ENCODE results near the gene RPS6KA2. TPM values are rescaled to one million over a fixed set of nuclear protein-coding genes. Genes with fewer than 3 reads are reported as not detected.
A peak's percentile ranks its signal among the peaks of the same experiment; 100 is the strongest.

Gene RPS6KA2
- total RNA-seq, 4 donors from 2014 or later, result 22.7 to 55.9 (median 40.6) TPM

- intact Hi-C loops (cut with DNase I; ENCODE audit: low total_unique reads), result no loop called here
- WGBS, 2 donors, result 89 to 95% methylated on average over 13 of the region's 13 CpGs
- no peak overlapping the region for H3K4me3 ChIP-seq (ENCODE audit: low read depth, poor library complexity, severe bottlenecking)
- TF ChIP-seq POLR2A (IDR thresholded peaks at IDR 0.05), result no peak
- TF ChIP-seq, protein P1, sequence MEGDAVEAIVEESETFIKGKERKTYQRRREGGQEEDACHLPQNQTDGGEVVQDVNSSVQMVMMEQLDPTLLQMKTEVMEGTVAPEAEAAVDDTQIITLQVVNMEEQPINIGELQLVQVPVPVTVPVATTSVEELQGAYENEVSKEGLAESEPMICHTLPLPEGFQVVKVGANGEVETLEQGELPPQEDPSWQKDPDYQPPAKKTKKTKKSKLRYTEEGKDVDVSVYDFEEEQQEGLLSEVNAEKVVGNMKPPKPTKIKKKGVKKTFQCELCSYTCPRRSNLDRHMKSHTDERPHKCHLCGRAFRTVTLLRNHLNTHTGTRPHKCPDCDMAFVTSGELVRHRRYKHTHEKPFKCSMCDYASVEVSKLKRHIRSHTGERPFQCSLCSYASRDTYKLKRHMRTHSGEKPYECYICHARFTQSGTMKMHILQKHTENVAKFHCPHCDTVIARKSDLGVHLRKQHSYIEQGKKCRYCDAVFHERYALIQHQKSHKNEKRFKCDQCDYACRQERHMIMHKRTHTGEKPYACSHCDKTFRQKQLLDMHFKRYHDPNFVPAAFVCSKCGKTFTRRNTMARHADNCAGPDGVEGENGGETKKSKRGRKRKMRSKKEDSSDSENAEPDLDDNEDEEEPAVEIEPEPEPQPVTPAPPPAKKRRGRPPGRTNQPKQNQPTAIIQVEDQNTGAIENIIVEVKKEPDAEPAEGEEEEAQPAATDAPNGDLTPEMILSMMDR (IDR thresholded peaks at IDR 0.05), result no peak
- DNase-seq (ENCODE audit: low spot score in 2 of 2), result no peak
Observed at GRCh38 chr6:166659581-166659980, 32.5 kb upstream of the RPS6KA2 start.

GRCh38 chr6:166658792-166659150, 31.7 kb upstream of the RPS6KA2 start:
- no peak for TF ChIP-seq POLR2A (IDR thresholded peaks at IDR 0.05)
- TF ChIP-seq, protein P1 (IDR thresholded peaks at IDR 0.05), result no peak
- intact Hi-C loops (cut with DNase I; ENCODE audit: low total_unique reads), result no loop called here

GRCh38 chr6:166658115-166658791, 31.2 kb upstream of the RPS6KA2 start:
- intact Hi-C loops (cut with DNase I; ENCODE audit: low total_unique reads), result no loop called here
- no peak overlapping the region for H3K4me3 ChIP-seq (ENCODE audit: low read depth, poor library complexity, severe bottlenecking)
- 89 to 94% methylated on average over 17 to 19 of the region's 19 CpGs for WGBS, 2 donors
- TF ChIP-seq, protein P1 (IDR thresholded peaks at IDR 0.05), result no peak
- TF ChIP-seq POLR2A (IDR thresholded peaks at IDR 0.05), result no peak
- DNase-seq (ENCODE audit: low spot score in 2 of 2), result peak in 1 of 2 donors; percentile 56

More at GRCh38 chr6:166658792-166659150, 31.7 kb upstream of the RPS6KA2 start:
- 83 to 91% methylated on average over 9 of the region's 9 CpGs for WGBS, 2 donors
- no peak for DNase-seq (ENCODE audit: low spot score in 2 of 2)
- no peak overlapping the region for H3K4me3 ChIP-seq (ENCODE audit: low read depth, poor library complexity, severe bottlenecking)

DNA sequence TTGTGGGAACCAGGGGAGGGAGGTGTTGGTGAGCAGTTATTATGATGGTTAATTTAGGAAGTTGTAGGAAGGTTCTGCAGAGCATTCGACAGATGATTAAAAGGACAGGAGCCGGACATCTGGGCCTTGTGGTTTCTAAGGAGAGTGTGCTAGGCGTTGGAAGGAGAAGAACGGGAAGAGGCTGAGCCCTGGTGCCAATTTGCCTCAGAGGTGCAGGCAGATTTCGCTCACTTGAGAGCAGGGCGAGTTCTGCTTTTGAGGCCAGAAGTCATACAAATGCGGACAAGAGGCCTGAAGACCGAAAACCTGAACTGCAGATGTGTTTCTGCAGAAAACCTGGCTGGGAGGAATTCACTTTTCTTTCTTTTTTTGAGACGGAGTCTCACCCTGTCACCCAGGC, 30.5 kb upstream of the RPS6KA2 start:
- no peak overlapping the region for H3K4me3 ChIP-seq (ENCODE audit: low read depth, poor library complexity, severe bottlenecking)
- TF ChIP-seq, protein P1 (IDR thresholded peaks at IDR 0.05), result no peak
- no peak for TF ChIP-seq POLR2A (IDR thresholded peaks at IDR 0.05)
- DNase-seq (ENCODE audit: low spot score in 2 of 2), result peak in 1 of 2 donors; percentile 81
- 86 to 90% methylated on average over 9 of the region's 9 CpGs for WGBS, 2 donors
- intact Hi-C loops (cut with DNase I; ENCODE audit: low total_unique reads), result no loop called here

DNA sequence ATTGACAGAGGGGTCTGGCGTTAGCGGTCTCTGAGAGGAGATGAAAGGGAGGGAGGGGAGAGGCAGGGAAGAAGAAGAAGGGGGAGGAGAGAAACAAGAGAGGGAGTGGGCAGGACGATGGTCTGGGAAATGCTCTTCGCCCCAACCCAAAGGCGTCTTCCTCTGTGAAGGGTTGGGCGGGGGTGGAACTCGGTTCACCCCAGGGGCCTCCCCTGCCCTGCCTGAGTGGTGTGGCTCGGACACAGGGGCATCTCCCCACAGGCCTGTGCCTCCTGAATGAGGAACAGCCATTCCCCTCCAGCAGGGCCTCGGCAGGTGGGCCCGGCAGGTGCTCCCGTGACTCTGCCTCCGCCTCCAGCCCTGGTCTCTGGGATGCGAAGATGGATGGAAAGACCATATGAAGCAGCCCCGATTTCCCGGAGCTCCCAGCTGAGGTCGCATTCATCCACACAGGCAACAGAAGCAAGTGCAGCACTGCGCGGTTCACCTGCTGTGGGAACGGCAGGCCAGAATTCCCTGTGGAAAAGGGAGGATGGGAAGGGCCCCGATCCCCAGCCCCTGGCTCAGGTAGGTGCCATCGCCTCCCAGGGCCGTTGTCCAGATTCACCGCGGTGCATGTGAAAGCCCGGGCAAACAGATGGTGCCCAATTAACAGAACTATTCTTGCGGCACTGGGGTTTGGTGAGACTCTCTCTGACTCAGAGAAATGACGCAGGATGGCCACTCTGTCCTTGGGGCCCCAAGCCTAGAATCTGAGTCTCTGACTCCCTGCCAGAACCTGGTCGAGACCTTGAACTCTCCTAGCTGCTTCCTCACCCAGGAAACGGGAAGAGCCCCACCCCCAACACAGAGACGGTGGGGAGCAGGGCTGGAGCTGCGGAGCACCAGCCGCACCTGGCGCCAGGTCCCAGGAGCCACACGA, 29.4 kb upstream of the RPS6KA2 start:
- H3K4me3 ChIP-seq (ENCODE audit: low read depth, poor library complexity, severe bottlenecking), result no peak overlapping the region
- DNase-seq (ENCODE audit: low spot score in 2 of 2), result peak in 1 of 2 donors; percentile 69
- WGBS, 2 donors, result 54 to 57% methylated on average over 33 of the region's 34 CpGs
- intact Hi-C loops (cut with DNase I; ENCODE audit: low total_unique reads), result no loop called here
- TF ChIP-seq POLR2A (IDR thresholded peaks at IDR 0.05), result no peak
- TF ChIP-seq, protein P1 (IDR thresholded peaks at IDR 0.05), result no peak
